Parathyroid adenoma (tissue), 2 donors: ENCODE data around the gene LCOR.

Experiments used
- H2AFZ ChIP-seq: fragments of 300-600 bp; sonication (generic); one replicate; pipeline ENCODE4 v1.7.0; 2017; ENCODE audit warnings: antibody characterized with exemption, mild to moderate bottlenecking
- H3K27ac ChIP-seq: fragments of 300-600 bp; sonication (generic); one replicate; pipeline ENCODE4 v1.7.0; 2017
- H3K27me3 ChIP-seq: fragments of 300-600 bp; sonication (generic); one replicate; pipeline ENCODE4 v1.7.0; 2017; ENCODE audit warnings: low read length; ENCODE audit not compliant: control insufficient read depth, insufficient read depth
- H3K36me3 ChIP-seq: fragments of 300-600 bp; sonication (generic); one replicate; pipeline ENCODE4 v1.7.0; 2017; ENCODE audit warnings: low read length; ENCODE audit not compliant: control insufficient read depth, insufficient read depth
- H3K4me1 ChIP-seq: fragments of 300-600 bp; sonication (generic); one replicate; pipeline ENCODE4 v1.7.0; 2017; ENCODE audit warnings: control low read depth
- H3K4me2 ChIP-seq: fragments of 300-600 bp; sonication (generic); one replicate; pipeline ENCODE4 v1.7.0; 2017; ENCODE audit warnings: low read length
- H3K4me3 ChIP-seq: fragments of 300-600 bp; sonication (generic); one replicate; pipeline ENCODE4 v1.7.0; 2017; ENCODE audit warnings: low read depth, low read length
- H3K79me2 ChIP-seq: fragments of 300-600 bp; sonication (generic); one replicate; pipeline ENCODE4 v1.7.0; 2017; ENCODE audit warnings: control low read depth
- H3K9ac ChIP-seq: fragments of 300-600 bp; sonication (generic); one replicate; pipeline ENCODE4 v1.7.0; 2017; ENCODE audit warnings: mild to moderate bottlenecking
- H3K9me3 ChIP-seq: fragments of 300-600 bp; sonication (generic); one replicate; pipeline ENCODE4 v1.7.0; 2017; ENCODE audit warnings: low read length; ENCODE audit not compliant: control insufficient read depth
- TF ChIP-seq, protein P1 (sequence below): fragments of 300-600 bp; sonication (generic); IDR thresholded peaks from one replicate; pipeline ENCODE4 v1.7.0; 2017; ENCODE audit warnings: antibody characterized with exemption, mild to moderate bottlenecking
- donor health status: primary hyperparathyroidism.

LCOR gene

GRCh38 chr10:96998329-96998888, 166.3 kb downstream of the LCOR start:
- Histone ChIP-seq H3K36me3 (no peaks in the 10 kb centered on the region), H3K79me2 (no peaks in the 10 kb centered on the region), H3K27ac (no peak overlapping the region), H3K9ac (no peak overlapping the region), H3K27me3 (no peaks in the 10 kb centered on the region), H3K4me1 (no peaks in the 10 kb centered on the region), H3K4me3 (no peak overlapping the region), H2AFZ (no peak overlapping the region), H3K9me3 (no peaks in the 10 kb centered on the region), H3K4me2 (no peak overlapping the region)
- TF ChIP-seq, protein P1, sequence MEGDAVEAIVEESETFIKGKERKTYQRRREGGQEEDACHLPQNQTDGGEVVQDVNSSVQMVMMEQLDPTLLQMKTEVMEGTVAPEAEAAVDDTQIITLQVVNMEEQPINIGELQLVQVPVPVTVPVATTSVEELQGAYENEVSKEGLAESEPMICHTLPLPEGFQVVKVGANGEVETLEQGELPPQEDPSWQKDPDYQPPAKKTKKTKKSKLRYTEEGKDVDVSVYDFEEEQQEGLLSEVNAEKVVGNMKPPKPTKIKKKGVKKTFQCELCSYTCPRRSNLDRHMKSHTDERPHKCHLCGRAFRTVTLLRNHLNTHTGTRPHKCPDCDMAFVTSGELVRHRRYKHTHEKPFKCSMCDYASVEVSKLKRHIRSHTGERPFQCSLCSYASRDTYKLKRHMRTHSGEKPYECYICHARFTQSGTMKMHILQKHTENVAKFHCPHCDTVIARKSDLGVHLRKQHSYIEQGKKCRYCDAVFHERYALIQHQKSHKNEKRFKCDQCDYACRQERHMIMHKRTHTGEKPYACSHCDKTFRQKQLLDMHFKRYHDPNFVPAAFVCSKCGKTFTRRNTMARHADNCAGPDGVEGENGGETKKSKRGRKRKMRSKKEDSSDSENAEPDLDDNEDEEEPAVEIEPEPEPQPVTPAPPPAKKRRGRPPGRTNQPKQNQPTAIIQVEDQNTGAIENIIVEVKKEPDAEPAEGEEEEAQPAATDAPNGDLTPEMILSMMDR: no peak

- Histone ChIP-seq H3K4me2 (no peak overlapping the region), H3K27me3 (no peaks in the 10 kb centered on the region), H3K9me3 (no peaks in the 10 kb centered on the region), H3K9ac (no peak overlapping the region), H2AFZ (no peak overlapping the region), H3K4me3 (no peak overlapping the region), H3K36me3 (no peaks in the 10 kb centered on the region), H3K79me2 (no peaks in the 10 kb centered on the region), H3K27ac (no peak overlapping the region), H3K4me1 (no peaks in the 10 kb centered on the region)
- TF ChIP-seq, protein P1: no peak
These were observed 167.2 kb downstream of the LCOR start for GRCh38 chr10:96999337-96999736.

DNA sequence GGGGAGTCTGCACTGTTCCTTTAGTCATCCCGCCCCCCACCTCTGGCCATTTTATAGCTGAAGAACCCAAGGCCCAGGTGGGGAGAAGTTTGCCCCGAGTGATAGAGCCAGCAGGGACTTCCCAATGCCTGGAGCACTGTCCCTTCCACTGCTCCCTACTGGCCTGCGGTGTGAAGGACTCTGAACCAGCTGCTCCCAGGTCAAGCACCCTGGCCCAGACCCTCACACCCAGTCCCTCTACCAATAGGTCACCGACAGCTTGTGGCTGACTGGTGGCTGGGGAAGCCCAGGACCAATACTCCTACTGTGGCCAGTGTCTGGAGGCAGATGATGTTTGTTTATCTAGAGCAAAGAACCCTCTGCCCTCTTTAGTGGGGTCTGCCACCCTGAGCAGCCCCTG, 167.9 kb downstream of the LCOR start:
- no peak overlapping the region for H3K27ac ChIP-seq
- no peaks in the 10 kb centered on the region for H3K9me3 ChIP-seq
- no peak overlapping the region for H2AFZ ChIP-seq
- no peak overlapping the region for H3K4me3 ChIP-seq
- no peak overlapping the region for H3K9ac ChIP-seq
- TF ChIP-seq, protein P1: no peak
- H3K79me2 ChIP-seq: no peaks in the 10 kb centered on the region
- no peaks in the 10 kb centered on the region for H3K4me1 ChIP-seq
- no peaks in the 10 kb centered on the region for H3K27me3 ChIP-seq
- no peak overlapping the region for H3K4me2 ChIP-seq
- H3K36me3 ChIP-seq: no peaks in the 10 kb centered on the region

DNA sequence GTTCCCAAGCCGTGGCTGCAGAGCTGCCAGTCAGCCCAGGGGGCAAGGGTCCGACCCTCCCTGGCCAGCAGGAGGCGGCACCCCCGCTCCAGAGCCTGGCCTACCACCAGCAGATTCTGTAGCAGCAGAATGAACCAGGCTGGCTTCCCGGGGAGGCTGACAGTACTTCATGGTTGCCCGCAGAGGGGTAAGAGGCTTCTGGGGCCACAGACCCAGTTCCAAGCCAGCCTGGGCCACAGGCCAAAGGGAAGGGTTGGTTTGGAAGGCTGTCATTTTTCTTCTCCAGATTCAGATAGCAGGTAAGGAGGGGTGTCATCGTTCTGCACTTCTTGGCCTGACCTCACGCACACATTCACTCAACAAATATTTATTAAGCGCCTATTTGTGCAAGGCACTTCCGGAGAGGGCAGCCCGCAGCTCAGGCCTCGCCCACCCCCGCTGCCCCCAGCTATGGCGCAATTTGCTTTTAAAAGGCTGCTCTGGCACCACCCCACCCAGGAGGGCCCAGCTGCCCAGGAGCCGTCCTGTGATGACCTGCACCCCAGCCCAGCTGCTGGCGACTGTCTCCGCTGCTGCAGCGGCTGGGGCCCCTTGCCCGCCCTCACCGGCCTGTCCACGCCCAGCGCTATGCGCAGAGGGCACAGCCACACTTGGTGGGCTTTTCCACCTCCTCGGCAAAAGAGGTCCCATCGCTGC, 168.5 kb downstream of the LCOR start:
- H3K4me2 ChIP-seq: no peak overlapping the region
- H2AFZ ChIP-seq: no peak overlapping the region
- H3K9me3 ChIP-seq: no peaks in the 10 kb centered on the region
- no peaks in the 10 kb centered on the region for H3K79me2 ChIP-seq
- H3K9ac ChIP-seq: no peak overlapping the region
- TF ChIP-seq, protein P1: no peak
- H3K36me3 ChIP-seq: no peaks in the 10 kb centered on the region
- no peak overlapping the region for H3K4me3 ChIP-seq
- H3K27ac ChIP-seq: no peak overlapping the region
- H3K4me1 ChIP-seq: no peaks in the 10 kb centered on the region
- no peaks in the 10 kb centered on the region for H3K27me3 ChIP-seq
